Measurements from ENCODE around the gene KRTAP5-3.
"Not testable (repeated sequence)": the region's sequence is repeated elsewhere in the genome, so short reads cannot be mapped to it uniquely, and the experiment has no call there.

Gene KRTAP5-3

GRCh38 chr11:1608363-1608762 is at the start of gene KRTAP5-3:
Gene KRTAP5-3, minus strand, starts transcription at chr11:1608463. Its CDS starts 78 bp downstream, at chr11:1608385.
- DNase-seq (ENCODE audit: low read depth in 2 of 2), result no peak

GRCh38 chr11:1656670-1657069 is 48.4 kb upstream of the KRTAP5-3 start:
- DNase-seq (ENCODE audit: low read depth in 2 of 2), result no peak

- no peak for DNase-seq (ENCODE audit: low read depth in 2 of 2)
Observed at GRCh38 chr11:1656061-1656441, 47.8 kb upstream of the KRTAP5-3 start.

GRCh38 chr11:1655168-1656060 is 47.2 kb upstream of the KRTAP5-3 start:
- DNase-seq (ENCODE audit: low read depth in 2 of 2), result no peak

- no peak for DNase-seq (ENCODE audit: low read depth in 2 of 2)
Observed at GRCh38 chr11:1654388-1655167, 46.3 kb upstream of the KRTAP5-3 start.

- DNase-seq (ENCODE audit: low read depth in 2 of 2), result no peak
Observed at GRCh38 chr11:1653541-1654387, 45.5 kb upstream of the KRTAP5-3 start.

- peak; percentile 57 to 69 for DNase-seq (ENCODE audit: low read depth in 2 of 2)
Observed at GRCh38 chr11:1652771-1653540, 44.7 kb upstream of the KRTAP5-3 start.

- DNase-seq (ENCODE audit: low read depth in 2 of 2), result no peak
Observed at GRCh38 chr11:1652442-1652770, 44.1 kb upstream of the KRTAP5-3 start.

GRCh38 chr11:1652026-1652425 is 43.8 kb upstream of the KRTAP5-3 start:
- DNase-seq (ENCODE audit: low read depth in 2 of 2), result no peak

- no peak for DNase-seq (ENCODE audit: low read depth in 2 of 2)
Observed at GRCh38 chr11:1651411-1651980, 43.2 kb upstream of the KRTAP5-3 start.

GRCh38 chr11:1650918-1651262 is 42.6 kb upstream of the KRTAP5-3 start:
- DNase-seq (ENCODE audit: low read depth in 2 of 2), result no peak

GRCh38 chr11:1650034-1650917 is 42.0 kb upstream of the KRTAP5-3 start:
- no peak for DNase-seq (ENCODE audit: low read depth in 2 of 2)

GRCh38 chr11:1648653-1649420 is 40.6 kb upstream of the KRTAP5-3 start:
- DNase-seq (ENCODE audit: low read depth in 2 of 2), result no peak

GRCh38 chr11:1647901-1648652 is 39.8 kb upstream of the KRTAP5-3 start:
- no peak for DNase-seq (ENCODE audit: low read depth in 2 of 2)

GRCh38 chr11:1646540-1646939 is 38.3 kb upstream of the KRTAP5-3 start:
- not testable (repeated sequence) for DNase-seq (ENCODE audit: low read depth in 2 of 2)

GRCh38 chr11:1645357-1645821 is 37.1 kb upstream of the KRTAP5-3 start:
- DNase-seq (ENCODE audit: low read depth in 2 of 2), result no peak

GRCh38 chr11:1644601-1645356 is 36.5 kb upstream of the KRTAP5-3 start:
- DNase-seq (ENCODE audit: low read depth in 2 of 2), result no peak

All from stimulated activated CD4-positive, alpha-beta T cell treated with anti-CD3 and anti-CD28 coated beads, Interleukin-15, amount 100 ng/mL, for 48 hours (primary cell).